ENCODE results near the gene REEP6.

Gene REEP6

GRCh38 chr19:1457031-1457739, 33.8 kb upstream of the REEP6 start:
- no peak for DNase-seq

- DNase-seq: no peak
These were observed 33.1 kb upstream of the REEP6 start for GRCh38 chr19:1457892-1458291.

- DNase-seq: no peak
These were observed 31.5 kb upstream of the REEP6 start for GRCh38 chr19:1459479-1459878.

- DNase-seq: no peak
These were observed 30.7 kb upstream of the REEP6 start for GRCh38 chr19:1460033-1460995.

GRCh38 chr19:1461862-1462261, 29.1 kb upstream of the REEP6 start:
- no peak for DNase-seq

GRCh38 chr19:1465191-1466016, 25.6 kb upstream of the REEP6 start:
- DNase-seq: no peak

GRCh38 chr19:1466018-1466460, 24.9 kb upstream of the REEP6 start:
- no peak for DNase-seq

- DNase-seq: no peak
These were observed 24.3 kb upstream of the REEP6 start for GRCh38 chr19:1466461-1467214.

- no peak for DNase-seq
These were observed 23.8 kb upstream of the REEP6 start for GRCh38 chr19:1467215-1467489.

- no peak for DNase-seq
These were observed 23.3 kb upstream of the REEP6 start for GRCh38 chr19:1467490-1468273.

- no peak for DNase-seq
These were observed 22.6 kb upstream of the REEP6 start for GRCh38 chr19:1468274-1468820.

GRCh38 chr19:1468821-1469254, 22.1 kb upstream of the REEP6 start:
- no peak for DNase-seq

- DNase-seq: no peak
These were observed 21.5 kb upstream of the REEP6 start for GRCh38 chr19:1469255-1470054.

GRCh38 chr19:1470055-1470304, 21.0 kb upstream of the REEP6 start:
- no peak for DNase-seq

- DNase-seq: peak; percentile 71 to 87
These were observed 20.5 kb upstream of the REEP6 start for GRCh38 chr19:1470305-1471009.

- DNase-seq: no peak
These were observed 19.9 kb upstream of the REEP6 start for GRCh38 chr19:1471010-1471514.

- no peak for DNase-seq
These were observed 19.3 kb upstream of the REEP6 start for GRCh38 chr19:1471515-1472160.

- no peak for DNase-seq
These were observed 18.5 kb upstream of the REEP6 start for GRCh38 chr19:1472231-1473084.
